Urothelium cell line (cell line): Measurements from ENCODE around the gene RNF5.
"Not testable (repeated sequence)": the region's sequence is repeated elsewhere in the genome, so short reads cannot be mapped to it uniquely, and the experiment has no call there.

ENCODE experiments used
- DNase-seq: peaks from one replicate; pipeline ENCODE4 v3.0.0; 2011; ENCODE audit warnings: low spot score, mixed read lengths
- FAIRE-seq: peaks from 2 replicates; lab custom pipeline; 2011; peaks lifted over from hg19 to GRCh38; lab: Jason Lieb, UNC

Gene RNF5, protein sequence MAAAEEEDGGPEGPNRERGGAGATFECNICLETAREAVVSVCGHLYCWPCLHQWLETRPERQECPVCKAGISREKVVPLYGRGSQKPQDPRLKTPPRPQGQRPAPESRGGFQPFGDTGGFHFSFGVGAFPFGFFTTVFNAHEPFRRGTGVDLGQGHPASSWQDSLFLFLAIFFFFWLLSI

DNA sequence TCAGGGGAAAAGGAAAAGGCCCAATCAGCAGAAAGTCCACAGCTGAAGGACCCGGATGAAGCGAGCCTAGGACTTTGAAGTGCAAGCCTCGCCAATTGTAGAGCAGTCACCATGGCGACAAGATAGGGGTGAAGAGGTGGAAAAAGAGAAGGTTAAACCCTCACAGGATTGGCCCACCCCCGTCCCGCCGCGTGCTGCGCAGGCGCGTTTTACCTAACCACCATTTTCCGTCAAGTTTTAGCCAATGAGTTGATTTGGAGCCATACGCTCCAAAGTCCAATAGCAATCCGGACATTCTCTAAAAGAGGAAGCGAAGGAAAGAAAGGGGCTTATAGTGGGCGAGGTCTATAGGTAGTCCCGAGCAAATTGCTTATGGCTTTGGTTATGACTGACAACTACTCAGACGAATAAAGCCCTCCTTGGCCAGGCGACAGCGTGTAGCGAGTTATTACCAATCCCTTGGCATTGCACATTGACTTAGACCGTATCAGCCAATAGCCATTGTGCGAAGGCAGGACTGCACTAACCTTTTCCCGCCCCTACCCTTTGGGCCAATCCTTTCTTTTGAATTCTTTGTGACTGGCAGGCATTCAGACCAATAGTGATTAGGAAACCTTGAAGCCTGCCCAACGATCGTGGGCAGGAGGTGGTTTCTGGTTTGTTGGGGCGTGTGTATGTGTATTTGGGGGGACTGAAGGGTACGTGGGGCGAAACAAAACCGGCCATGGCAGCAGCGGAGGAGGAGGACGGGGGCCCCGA lies at the start of gene RNF5:
Gene RNF5 (plus strand): TSS at position 618 of the 759 bp plus-strand sequence. CDS start 107 bp downstream, at position 725.
- FAIRE-seq: peak; percentile 74
- peak; percentile 95 for DNase-seq

GRCh38 chr6:32128751-32129296 lies 49.4 kb upstream of the RNF5 start:
- FAIRE-seq (no peak), DNase-seq (no peak)

GRCh38 chr6:32129297-32130088 lies 48.7 kb upstream of the RNF5 start:
- DNase-seq (no peak), FAIRE-seq (no peak)

DNA sequence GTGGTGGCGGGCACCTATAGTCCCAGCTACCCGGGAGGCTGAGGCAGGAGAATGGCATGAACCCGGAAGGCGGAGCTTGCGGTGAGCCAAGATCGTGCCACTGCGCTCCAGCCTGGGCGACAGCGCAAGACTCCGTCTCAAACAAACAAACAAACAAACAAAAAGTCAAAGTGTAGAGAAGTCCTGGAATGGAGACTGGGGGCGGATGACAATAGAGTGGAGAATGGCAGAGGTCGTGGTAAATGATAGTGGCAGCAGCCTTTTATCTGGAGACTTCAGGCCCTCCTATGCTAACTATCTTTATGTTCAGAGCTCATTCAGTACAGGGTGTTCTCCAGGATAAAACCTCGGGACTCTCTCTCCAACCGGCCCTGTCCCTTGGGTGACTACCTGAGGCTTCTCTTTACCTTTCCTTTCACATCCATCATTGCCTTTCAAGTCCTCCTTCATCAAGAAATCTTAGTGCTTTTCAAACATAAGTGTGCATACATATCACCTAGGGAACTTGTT lies 46.7 kb upstream of the RNF5 start:
- FAIRE-seq (no peak), DNase-seq (no peak)

DNA sequence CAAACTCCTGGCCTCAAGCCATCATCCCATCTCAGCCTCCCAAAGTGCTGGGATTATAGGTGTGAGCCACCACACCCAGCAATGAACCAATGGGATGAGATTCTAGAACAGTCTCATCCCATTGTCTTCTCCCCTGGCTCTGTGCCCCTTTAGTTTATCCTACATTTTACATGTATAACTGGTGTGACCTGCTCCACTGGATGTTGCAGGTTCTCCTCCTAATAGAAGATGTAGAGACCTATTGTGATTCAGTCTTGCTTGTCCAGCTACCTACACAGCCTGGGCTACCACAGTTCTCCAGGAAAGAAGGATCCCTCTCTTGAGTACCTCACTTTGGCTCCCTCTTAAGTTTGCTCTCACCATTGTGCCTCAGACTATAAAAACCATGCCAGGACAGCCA lies 46.1 kb upstream of the RNF5 start:
- DNase-seq: no peak
- FAIRE-seq: no peak

DNA sequence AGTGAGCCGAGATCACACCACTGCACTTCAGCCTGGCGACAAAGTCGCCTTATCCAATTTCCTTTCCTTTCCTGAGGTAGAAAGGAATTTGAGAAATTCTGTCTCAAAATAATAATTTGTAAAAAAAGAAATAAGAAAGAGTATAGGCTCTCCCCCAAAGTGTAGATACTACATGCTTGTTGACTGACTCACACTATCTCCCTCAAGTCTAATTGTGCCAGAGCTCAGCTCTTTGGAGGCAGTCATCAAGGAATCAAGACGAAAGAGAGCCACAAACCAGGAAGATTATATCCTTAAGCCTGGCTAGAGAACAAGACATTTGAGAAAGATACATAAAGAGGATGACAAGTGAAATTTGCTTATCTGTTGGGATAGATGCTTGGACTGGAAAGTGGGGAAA lies 44.4 kb upstream of the RNF5 start:
- FAIRE-seq: no peak
- DNase-seq: no peak

DNA sequence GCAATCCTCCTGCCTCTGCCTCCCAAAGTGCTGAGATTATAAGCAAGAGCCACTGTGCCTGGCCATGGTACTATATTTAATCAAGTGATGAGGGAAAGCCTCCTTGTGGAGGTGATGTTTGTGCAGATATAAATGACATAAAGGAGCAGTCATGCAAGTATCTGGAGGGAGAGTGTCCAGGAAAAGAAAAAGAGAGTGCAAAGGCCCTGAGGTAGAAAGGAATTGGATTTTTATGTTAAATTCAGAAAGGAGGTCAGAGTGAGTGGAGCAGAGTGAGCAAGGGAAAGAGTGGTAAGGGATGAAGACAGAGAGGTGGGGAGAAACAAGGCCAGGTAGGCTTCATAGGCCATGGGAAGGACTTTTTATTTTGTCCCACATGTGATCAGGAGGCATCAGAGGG lies 40.8 kb upstream of the RNF5 start:
- DNase-seq (no peak), FAIRE-seq (no peak)

- no peak for DNase-seq
- FAIRE-seq: no peak
These were observed 38.6 kb upstream of the RNF5 start for GRCh38 chr6:32139590-32139989.

- FAIRE-seq (no peak), DNase-seq (no peak)
These were observed 37.7 kb upstream of the RNF5 start for GRCh38 chr6:32140420-32141046.

- DNase-seq, FAIRE-seq: not testable (repeated sequence)
These were observed 34.0 kb upstream of the RNF5 start for GRCh38 chr6:32144238-32144637.

DNA sequence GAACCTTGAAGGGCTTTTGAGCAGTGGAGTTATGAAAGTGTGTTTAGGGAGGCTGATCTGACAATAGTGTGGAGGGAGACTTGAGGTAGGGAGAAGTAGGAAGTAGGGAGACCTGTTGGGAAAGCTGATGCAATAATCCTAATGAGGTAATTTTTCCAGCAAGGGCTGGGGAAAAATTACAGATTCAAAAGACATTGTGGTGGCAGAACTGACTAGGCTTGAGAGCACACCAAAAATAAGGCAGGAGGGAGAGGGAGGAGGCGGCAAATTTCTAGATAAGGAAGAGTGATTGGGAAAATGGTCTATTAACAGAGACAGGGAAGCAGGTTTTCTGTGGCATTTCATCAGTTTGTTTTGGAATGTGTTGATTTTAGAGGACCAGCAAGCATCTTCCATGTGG lies 31.9 kb upstream of the RNF5 start:
- DNase-seq (no peak), FAIRE-seq (no peak)

DNA sequence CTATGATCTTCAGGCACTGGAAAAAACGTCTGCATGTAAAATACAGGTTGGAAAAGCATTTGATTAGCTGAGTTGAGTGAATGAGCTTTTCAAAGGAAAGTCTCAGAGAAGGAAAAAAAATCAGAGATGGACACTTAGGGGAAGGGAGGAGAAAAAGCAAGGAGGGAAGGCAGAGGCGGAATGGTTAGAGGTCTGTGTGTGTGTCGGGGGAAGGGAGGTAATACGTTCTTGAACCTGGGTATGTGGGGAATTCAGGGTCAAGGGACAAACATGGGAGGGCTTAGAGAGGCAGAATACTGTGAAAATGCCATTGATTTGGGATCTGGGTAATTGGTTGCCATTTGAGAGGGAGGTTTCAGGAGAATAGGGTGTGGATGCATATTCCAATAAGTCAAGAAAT lies 31.5 kb upstream of the RNF5 start:
- FAIRE-seq (no peak), DNase-seq (no peak)

DNA sequence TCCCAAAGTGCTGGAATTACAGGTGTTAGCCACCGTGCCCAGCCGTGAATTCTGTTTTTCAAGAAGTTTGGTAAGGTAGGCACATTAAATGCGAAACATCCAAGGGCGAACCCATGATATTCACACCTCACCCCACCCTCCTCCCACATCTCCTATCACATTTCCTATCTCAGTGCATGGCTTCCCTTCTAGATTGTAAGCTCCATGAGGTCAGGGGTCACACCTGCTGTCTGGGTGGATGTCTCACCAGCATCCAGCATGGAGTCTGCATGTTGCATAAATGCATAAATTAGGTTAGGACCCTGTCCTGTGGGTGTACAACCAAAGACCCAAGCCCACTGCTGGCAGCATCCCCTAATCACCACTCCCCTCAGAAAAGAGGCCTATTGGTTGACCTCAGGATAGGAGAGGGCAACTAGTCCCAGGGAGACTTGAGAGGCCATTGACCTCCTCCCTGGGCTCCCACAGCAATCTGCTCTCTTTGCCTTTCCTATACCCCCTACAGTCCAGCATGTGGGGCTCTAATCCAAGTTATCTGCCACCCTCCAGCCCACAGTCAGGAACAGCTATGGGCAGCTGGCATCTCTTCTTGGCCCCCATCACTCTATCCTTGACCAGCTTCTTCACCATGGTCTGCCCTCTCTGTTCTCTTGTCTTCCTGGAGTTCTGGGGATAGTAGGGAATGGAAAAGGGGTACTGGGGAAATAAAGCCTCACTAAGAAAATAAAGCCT lies 30.6 kb upstream of the RNF5 start:
- FAIRE-seq: no peak
- no peak for DNase-seq

DNA sequence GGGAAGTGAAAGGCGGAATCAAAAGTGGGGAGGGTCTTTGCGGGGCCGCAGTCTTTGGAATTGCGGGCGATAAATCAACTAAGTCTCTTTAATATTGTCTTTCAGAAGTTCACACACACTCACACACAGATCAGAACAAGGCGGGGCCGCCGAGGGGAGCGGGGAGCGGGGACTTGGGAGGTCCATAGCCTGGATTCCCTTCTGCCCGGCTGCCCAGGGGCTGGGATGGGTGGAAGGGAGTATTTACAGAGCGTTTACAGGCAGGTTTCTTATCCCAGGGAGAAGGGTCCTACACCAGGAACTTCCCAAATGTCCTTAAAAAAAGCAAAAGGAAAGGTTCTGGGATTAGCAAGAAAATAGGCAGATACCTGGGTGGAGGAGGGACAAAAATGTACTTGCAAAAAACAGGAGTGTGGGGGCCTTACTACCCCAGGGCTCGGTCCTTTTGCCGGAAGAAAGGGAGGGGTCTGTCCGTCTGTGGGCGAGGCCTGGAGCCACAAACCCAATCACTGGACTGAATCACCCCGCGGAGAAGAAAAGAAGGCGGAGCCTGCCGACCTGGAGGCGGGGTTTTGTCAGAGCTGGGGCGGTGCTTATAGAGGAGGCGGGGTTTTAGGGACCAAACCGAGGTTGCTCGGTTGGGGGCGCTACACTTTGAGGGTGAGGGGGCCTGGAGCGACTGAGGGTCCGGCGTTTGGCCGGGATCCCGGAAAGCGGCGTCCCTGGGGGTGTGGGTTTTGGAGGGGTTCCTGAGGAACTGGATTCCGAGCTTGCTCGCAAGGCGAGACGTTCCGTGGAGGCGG lies 29.7 kb upstream of the RNF5 start:
- DNase-seq: no peak
- no peak for FAIRE-seq

DNA sequence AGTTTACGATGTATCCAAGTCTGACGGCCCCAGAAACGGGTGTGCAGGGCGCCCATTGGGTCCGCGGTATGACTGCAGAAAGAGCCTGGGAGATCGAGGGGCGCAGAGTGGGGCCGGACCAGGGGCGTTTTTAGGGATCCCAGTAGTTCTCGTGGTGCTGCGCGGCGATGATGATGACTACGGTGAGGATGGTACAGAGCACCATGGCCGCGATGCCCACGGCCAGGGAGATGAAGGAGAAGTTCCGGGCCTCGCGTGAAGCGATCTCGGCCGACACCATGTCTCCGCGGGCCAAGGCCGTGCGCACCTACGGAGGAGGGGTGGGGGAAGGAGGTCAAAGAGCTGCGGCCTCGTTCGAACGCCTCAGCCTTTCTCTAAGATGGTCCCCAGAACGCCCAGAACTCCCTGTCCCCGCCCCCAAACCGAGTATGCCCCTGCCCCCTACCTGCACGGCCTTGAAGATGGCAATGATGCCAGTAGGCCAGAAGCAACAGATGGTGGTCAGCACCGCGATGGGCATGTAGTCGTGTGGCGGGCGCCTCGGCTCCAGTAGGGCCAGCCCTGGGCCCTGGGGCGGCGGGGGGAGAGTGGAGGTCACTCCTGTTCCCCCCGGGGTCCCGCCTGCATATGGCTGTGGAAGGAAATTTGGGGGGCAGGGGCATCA lies 29.0 kb upstream of the RNF5 start:
- FAIRE-seq: no peak
- DNase-seq: no peak

DNA sequence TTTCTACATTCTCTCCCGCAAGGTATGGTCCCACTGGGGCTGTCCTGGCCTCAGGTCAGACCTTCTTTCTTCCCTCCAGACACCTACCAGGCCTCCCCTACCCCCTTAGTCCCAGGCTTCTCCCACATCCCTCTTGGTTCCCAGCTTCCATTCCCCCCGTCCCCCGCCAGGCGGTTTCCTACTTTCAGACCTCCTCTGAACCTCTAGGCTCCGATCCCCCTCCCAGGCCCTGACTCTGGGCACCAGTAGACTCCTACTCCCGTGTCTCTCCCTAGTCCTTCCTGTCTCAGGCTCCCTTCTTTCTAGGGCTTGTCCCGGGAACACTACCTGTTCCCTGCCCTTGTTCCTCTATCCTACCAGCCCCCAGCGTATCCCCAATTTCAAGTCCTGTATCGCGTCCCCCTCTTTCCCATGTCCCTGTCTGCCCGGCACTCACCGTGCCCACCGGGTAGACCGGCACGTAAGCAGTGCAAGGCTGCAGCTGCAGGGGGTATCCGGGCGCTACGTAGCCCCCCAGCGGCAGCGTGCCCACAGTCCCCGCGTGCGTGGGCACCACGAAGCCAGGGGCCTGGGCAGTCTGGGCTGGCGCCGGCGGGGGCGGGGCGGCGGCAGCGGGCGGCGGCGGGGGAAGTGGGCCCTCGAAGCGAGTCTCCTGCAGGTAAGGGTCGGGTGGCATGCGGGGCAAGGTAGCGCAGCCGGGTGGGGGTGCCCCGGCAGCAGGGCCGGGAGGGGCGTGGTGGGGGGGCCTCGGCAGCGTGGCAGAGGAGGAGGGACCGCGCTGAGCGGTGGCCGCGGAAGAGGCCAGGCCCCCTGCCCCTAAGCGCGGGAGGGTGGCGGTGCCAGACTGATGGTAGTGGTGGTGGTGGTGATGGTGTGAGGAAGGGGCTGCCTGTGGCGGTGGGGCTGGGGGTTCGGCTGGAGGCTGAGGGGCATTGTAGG lies 28.0 kb upstream of the RNF5 start:
- DNase-seq: no peak
- FAIRE-seq: no peak

DNA sequence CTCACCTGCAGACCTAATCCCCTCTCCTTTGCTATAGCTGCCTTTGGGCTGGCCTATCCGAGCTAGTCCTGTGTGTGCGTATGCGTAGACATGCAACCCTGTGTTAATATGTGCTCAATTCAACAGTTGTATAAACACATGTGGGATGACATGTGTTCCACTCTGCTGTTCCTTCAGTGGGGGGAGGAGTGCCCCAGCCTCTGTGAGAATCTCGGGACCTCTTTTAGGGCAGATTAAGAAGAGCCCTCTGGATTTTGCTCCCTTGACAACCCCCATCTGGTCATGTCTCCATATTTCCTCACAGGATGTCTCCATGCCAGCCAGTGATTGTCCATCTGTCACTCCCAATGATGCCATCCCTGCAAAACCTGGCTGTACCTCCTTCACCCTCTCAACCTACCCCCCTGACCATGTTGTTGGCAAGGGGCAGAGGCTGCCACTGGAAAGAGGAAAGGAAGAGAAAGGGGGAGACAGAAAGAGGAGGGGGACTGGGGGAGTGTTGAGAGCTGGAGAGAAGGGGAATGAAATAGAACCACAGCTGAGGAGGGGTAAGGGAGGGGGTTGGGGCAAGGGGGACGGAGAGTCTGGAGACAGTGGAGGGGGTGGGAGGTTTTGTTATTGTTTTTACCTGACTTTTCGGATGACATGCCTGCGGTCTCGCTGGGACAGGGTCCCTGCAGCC lies 26.9 kb upstream of the RNF5 start:
- FAIRE-seq: no peak
- DNase-seq: no peak
